Transverse colon (tissue), 3 donors: ENCODE data around the gene IFT25.

ENCODE experiments used
- EP300 ChIP-seq: sonication (generic); formaldehyde crosslinking; IDR thresholded peaks from one replicate; pipeline ENCODE4 v1.6.1; 2017; ENCODE audit warnings: antibody characterized with exemption, low read depth
- POLR2A ChIP-seq: fragments of 450-650 bp; IDR thresholded peaks from one replicate; pipeline ENCODE4 v1.6.1; 2016; ENCODE audit warnings: antibody characterized with exemption, mild to moderate bottlenecking, moderate library complexity
- TF ChIP-seq, protein P1 (sequence below), 5 experiments: fragments of 200-600 bp in 3 of 5; fragments of 450-650 bp in 2 of 5; sonication (generic) in 3 of 5; IDR thresholded peaks; 1 replicate in 2 of 5; 2 replicates in 3 of 5; pipeline ENCODE4 v1.5.1; 2016 to 2017; ENCODE audit warnings: antibody characterized with exemption in 5 of 5, inconsistent platforms in 3 of 5, mild to moderate bottlenecking in 2 of 5, moderate library complexity in 1 of 5

DNA sequence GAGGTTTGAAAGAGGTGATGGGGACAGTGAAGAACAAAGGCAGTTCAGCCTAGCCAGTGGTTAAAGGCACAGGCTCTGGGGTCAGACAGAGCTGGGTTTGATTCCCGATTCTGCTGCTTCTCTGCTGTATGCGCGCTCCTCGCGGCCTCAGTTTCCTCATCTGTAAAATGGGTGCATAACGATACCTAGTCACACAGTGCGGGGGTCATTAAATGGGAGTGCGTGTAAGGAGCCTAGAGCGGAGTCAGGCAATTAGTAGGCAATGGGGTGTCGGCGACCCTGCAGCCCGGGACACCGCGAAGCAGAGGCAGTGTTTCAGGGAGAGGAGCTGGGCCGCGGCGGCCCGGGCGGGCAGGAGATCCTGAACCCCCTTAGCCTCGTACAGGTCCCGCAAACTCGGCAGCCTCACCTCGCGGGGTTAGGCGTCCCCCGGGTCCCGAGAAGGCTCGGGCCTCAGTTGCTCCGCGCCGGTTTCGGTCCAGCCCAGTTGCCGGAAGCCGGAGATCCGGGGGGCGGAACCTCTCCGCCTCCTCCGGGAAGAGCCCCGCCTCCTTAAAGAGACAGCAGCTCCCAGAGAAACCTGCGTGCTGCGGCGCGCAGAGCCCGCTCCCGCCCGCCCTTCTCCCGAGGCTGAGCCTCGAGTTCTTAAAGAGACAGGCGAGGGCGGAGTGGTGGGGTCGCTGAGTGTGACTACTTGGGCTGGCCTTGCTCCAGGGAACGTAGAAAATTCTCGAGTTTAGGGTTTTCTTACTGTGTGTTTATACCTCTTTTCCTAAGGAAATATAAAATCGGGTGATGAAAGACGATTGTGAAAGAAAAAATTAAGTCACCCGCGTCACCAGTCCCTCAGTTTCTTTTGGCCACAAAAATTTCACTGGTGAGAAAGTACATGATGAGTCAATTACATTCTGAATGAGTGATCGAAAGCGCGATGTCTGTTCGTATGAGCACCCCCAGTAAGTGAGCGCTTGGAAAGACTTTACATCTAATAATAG lies 55.9 kb downstream of the IFT25 start, which contains the start of gene YIPF1:
- no peak for TF ChIP-seq EP300
- TF ChIP-seq, protein P1, sequence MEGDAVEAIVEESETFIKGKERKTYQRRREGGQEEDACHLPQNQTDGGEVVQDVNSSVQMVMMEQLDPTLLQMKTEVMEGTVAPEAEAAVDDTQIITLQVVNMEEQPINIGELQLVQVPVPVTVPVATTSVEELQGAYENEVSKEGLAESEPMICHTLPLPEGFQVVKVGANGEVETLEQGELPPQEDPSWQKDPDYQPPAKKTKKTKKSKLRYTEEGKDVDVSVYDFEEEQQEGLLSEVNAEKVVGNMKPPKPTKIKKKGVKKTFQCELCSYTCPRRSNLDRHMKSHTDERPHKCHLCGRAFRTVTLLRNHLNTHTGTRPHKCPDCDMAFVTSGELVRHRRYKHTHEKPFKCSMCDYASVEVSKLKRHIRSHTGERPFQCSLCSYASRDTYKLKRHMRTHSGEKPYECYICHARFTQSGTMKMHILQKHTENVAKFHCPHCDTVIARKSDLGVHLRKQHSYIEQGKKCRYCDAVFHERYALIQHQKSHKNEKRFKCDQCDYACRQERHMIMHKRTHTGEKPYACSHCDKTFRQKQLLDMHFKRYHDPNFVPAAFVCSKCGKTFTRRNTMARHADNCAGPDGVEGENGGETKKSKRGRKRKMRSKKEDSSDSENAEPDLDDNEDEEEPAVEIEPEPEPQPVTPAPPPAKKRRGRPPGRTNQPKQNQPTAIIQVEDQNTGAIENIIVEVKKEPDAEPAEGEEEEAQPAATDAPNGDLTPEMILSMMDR (IDR thresholded peaks at IDR 0.05) = no peak
- TF ChIP-seq POLR2A = peak; percentile 58
